IMR-90 (cell line): ENCODE data around the gene NARS2. TPM values are rescaled to one million over a fixed set of nuclear protein-coding genes. Genes with fewer than 3 reads are reported as not detected.

Experiments
- ATAC-seq: fragments of 200-7000 bp; cut with Tn5 transposase; 2 replicates; pipeline ENCODE4 v1.9.1; 2020; ENCODE audit warnings: low read depth, mild to moderate bottlenecking, moderate library complexity
- BruUV-seq: library from RNA; stranded (reverse); fragments of 400-500 nt; replicated peaks from 2 replicates; lab custom pipeline; 2021; lab: Mats Ljungman, UMichigan
- CTCF ChIA-PET: fragments of 300-600 bp; formaldehyde crosslinking; extraction: SDS; loops from one replicate; lab custom pipeline; 2021; ENCODE audit warnings: antibody characterized with exemption; lab: Yijun Ruan, JAX
- POLR2A ChIA-PET: fragments of 300-600 bp; sonication (Branson Sonifier 250); formaldehyde crosslinking; loops from one replicate; lab custom pipeline; 2022; ENCODE audit warnings: antibody characterized with exemption; ENCODE audit not compliant: unreplicated experiment; lab: Charles Lee
- DNase-seq: peaks from one replicate; pipeline ENCODE4 v3.0.0; 2013
- H2AFZ ChIP-seq: replicated peaks from 2 replicates; pipeline ENCODE3; 2013; ENCODE audit warnings: low read length, mild to moderate bottlenecking; ENCODE audit not compliant: poor library complexity
- H2AK5ac ChIP-seq: 2 replicates; pipeline ENCODE4 v1.6.1; 2013; ENCODE audit warnings: low read depth, low read length, inconsistent platforms
- H2AK9ac ChIP-seq: replicated peaks from 2 replicates; pipeline ENCODE3; 2013; ENCODE audit warnings: mild to moderate bottlenecking, low read depth, low read length, moderate library complexity; ENCODE audit not compliant: poor library complexity
- H2BK120ac ChIP-seq: 2 replicates; pipeline ENCODE4 v1.6.1; 2013; ENCODE audit warnings: low read depth, low read length, inconsistent platforms
- H2BK15ac ChIP-seq: 3 replicates; pipeline ENCODE4 v1.6.1; 2013; ENCODE audit warnings: low read depth, low read length, inconsistent platforms
- H2BK20ac ChIP-seq: 2 replicates; pipeline ENCODE4 v1.6.1; 2013; ENCODE audit warnings: low read depth, mild to moderate bottlenecking, inconsistent platforms, low read length, moderate library complexity
- H2BK5ac ChIP-seq: 2 replicates; pipeline ENCODE4 v1.6.1; 2013; ENCODE audit warnings: mild to moderate bottlenecking, low read depth, low read length, inconsistent platforms; ENCODE audit not compliant: poor library complexity, severe bottlenecking
- H3K14ac ChIP-seq: replicated peaks from 2 replicates; pipeline ENCODE4 v1.6.1; 2013; ENCODE audit warnings: low read depth, low read length, inconsistent platforms
- H3K18ac ChIP-seq: 2 replicates; pipeline ENCODE4 v1.6.1; 2013; ENCODE audit warnings: low read depth, low read length, control low read depth
- H3K23ac ChIP-seq: 2 replicates; pipeline ENCODE4 v1.6.1; 2013; ENCODE audit warnings: low read depth, low read length, inconsistent platforms
- H3K27ac ChIP-seq: 2 replicates; pipeline ENCODE4 v1.5.1; 2013; ENCODE audit warnings: mild to moderate bottlenecking, control low read depth, low read length; ENCODE audit not compliant: insufficient read depth
- H3K27me3 ChIP-seq: 2 replicates; pipeline ENCODE4 v1.6.1; 2013; ENCODE audit warnings: low read length; ENCODE audit not compliant: control insufficient read depth, insufficient read depth
- H3K36me3 ChIP-seq: 2 replicates; pipeline ENCODE4 v1.6.1; 2013; ENCODE audit warnings: low read length, mixed read lengths; ENCODE audit not compliant: control insufficient read depth, insufficient read depth
- H3K4ac ChIP-seq: 2 replicates; pipeline ENCODE4 v1.6.1; 2013; ENCODE audit warnings: low read depth, low read length, inconsistent platforms
- H3K4me1 ChIP-seq: 2 replicates; pipeline ENCODE4 v1.6.1; 2013; ENCODE audit warnings: low read length, mixed read lengths; ENCODE audit not compliant: control insufficient read depth, insufficient read depth
- H3K4me2 ChIP-seq: 2 replicates; pipeline ENCODE4 v1.6.1; 2013; ENCODE audit warnings: low read depth, mild to moderate bottlenecking, control low read depth, low read length, moderate library complexity
- H3K4me3 ChIP-seq: 2 replicates; pipeline ENCODE4 v1.5.1; 2013; ENCODE audit warnings: low read depth, mild to moderate bottlenecking, control low read depth, low read length, moderate library complexity; ENCODE audit not compliant: insufficient read depth
- H3K56ac ChIP-seq: 2 replicates; pipeline ENCODE4 v1.6.1; 2013; ENCODE audit warnings: low read length, inconsistent platforms; ENCODE audit not compliant: insufficient read depth; ENCODE audit errors: extremely low read depth
- H3K79me1 ChIP-seq, 2 experiments: 2 replicates each; pipeline ENCODE4 v1.6.1; 2013; ENCODE audit warnings: low read length in 2 of 2, inconsistent platforms in 1 of 2, low read depth in 1 of 2
- H3K9ac ChIP-seq: 2 replicates; pipeline ENCODE4 v1.6.1; 2013; ENCODE audit warnings: low read depth, low read length, control low read depth
- H3K9me1 ChIP-seq: 2 replicates; pipeline ENCODE4 v1.6.1; 2013; ENCODE audit warnings: low read length, inconsistent platforms; ENCODE audit not compliant: insufficient read depth
- H3K9me3 ChIP-seq: 2 replicates; pipeline ENCODE4 v1.6.1; 2013; ENCODE audit warnings: low read length; ENCODE audit not compliant: control insufficient read depth, insufficient read depth
- H4K20me1 ChIP-seq: 2 replicates; pipeline ENCODE4 v1.6.1; 2013; ENCODE audit warnings: low read length, inconsistent platforms; ENCODE audit not compliant: insufficient read depth
- H4K5ac ChIP-seq: 2 replicates; pipeline ENCODE4 v1.6.1; 2013; ENCODE audit warnings: mild to moderate bottlenecking, low read depth, low read length, control low read depth
- H4K8ac ChIP-seq, 2 experiments: 2 replicates each; pipeline ENCODE4 v1.6.1; 2013; ENCODE audit warnings: low read depth in 2 of 2, low read length in 2 of 2, control low read depth in 1 of 2, inconsistent platforms in 1 of 2
- H4K91ac ChIP-seq: 2 replicates; pipeline ENCODE4 v1.6.1; 2013; ENCODE audit warnings: low read depth, low read length, inconsistent platforms; ENCODE audit not compliant: insufficient read depth
- BHLHE40 ChIP-seq: fragments of 150-350 bp; IDR thresholded peaks from 2 replicates; pipeline ENCODE4 v1.6.1; 2016; ENCODE audit warnings: mild to moderate bottlenecking, low read depth, low read length
- CEBPB ChIP-seq: IDR thresholded peaks from 2 replicates; pipeline ENCODE4 v1.6.1; 2012; ENCODE audit warnings: low read depth, low read length, improper control_type of control experiment
- CHD1 ChIP-seq: IDR thresholded peaks from 2 replicates; pipeline ENCODE4 v1.6.1; 2012; ENCODE audit warnings: low read depth, low read length, improper control_type of control experiment
- FOS ChIP-seq: fragments of 150-350 bp; IDR thresholded peaks from 2 replicates; pipeline ENCODE4 v1.6.1; 2016; ENCODE audit warnings: low read depth, low read length
- MAZ ChIP-seq: IDR thresholded peaks from 2 replicates; pipeline ENCODE4 v1.6.1; 2012; ENCODE audit warnings: low read depth, mild to moderate bottlenecking, low read length, improper control_type of control experiment, moderate library complexity, borderline replicate concordance
- MXI1 ChIP-seq: IDR thresholded peaks from 2 replicates; pipeline ENCODE4 v1.6.1; 2012; ENCODE audit warnings: low read depth, mild to moderate bottlenecking, low read length, moderate library complexity, borderline replicate concordance
- NFE2L2 ChIP-seq: fragments of 150-350 bp; IDR thresholded peaks from 2 replicates; pipeline ENCODE4 v1.6.1; 2016; ENCODE audit warnings: low read depth, mild to moderate bottlenecking, low read length
- POLR2A ChIP-seq: IDR thresholded peaks from 2 replicates; pipeline ENCODE4 v1.6.1; 2012; ENCODE audit warnings: mild to moderate bottlenecking, low read depth, low read length
- RCOR1 ChIP-seq: IDR thresholded peaks from 2 replicates; pipeline ENCODE4 v1.6.1; 2012; ENCODE audit warnings: mild to moderate bottlenecking, low read length, improper control_type of control experiment; ENCODE audit not compliant: insufficient replicate concordance
- RFX5 ChIP-seq: IDR thresholded peaks from 2 replicates; pipeline ENCODE4 v1.8.0; 2012; ENCODE audit warnings: low read depth, mild to moderate bottlenecking, low read length, moderate library complexity
- WGBS, 2 experiments: methylation state at CpG; one replicate each; pipeline versions ENCODE4 v1.1.5 to v1.1.7; 2013; ENCODE audit warnings: missing lambda C conversion rate in 2 of 2; ENCODE audit not compliant: insufficient read length in 1 of 2; ENCODE audit errors: extremely low coverage in 2 of 2; 5-methylcytosine and 5-hydroxymethylcytosine counted together
- dilution Hi-C: fragments of 300-500 bp; cut with HindIII; formaldehyde crosslinking; loops from one replicate; pipeline ENCODE4 v1.14.3; 2018; ENCODE audit warnings: low sequenced_read_pairs; ENCODE audit not compliant: unreplicated experiment
- in situ Hi-C: fragments of 300-500 bp; cut with MboI; formaldehyde crosslinking; loops from 3 replicates; pipeline ENCODE4 v1.14.3; 2019; ENCODE audit warnings: low sequenced_read_pairs, inconsistent platforms, mixed read lengths
- intact Hi-C: fragments of 100-400 bp; cut with micrococcal nuclease; formaldehyde crosslinking; loops from 2 replicates; pipeline ENCODE4 v1.10.0; 2022
- polyA plus RNA-seq, 3 experiments: library from polyadenylated mRNA; depleted of rRNA; stranded (reverse); fragments of >200 nt; gene quantifications; 2 replicates each; pipeline ENCODE4 v1.2.3, GENCODE V29; 2012; ENCODE audit warnings: low replicate concordance in 1 of 3
- total RNA-seq: library from RNA; depleted of rRNA; stranded (reverse); fragments of >200 nt; gene quantifications from 2 replicates; pipeline ENCODE4 v1.2.3, GENCODE V29; 2012
- TF ChIP-seq, protein P1 (sequence below): fragments of 150-350 bp; IDR thresholded peaks from 2 replicates; pipeline ENCODE4 v1.6.1; 2016; ENCODE audit warnings: low read depth, mild to moderate bottlenecking, low read length, moderate library complexity, borderline replicate concordance
- TF ChIP-seq, protein P2 (sequence below): fragments of 150-350 bp; IDR thresholded peaks from 2 replicates; pipeline ENCODE4 v1.6.1; 2017; ENCODE audit warnings: mild to moderate bottlenecking, antibody characterized with exemption, low read length, low read depth

NARS2 gene
- total and polyA plus RNA-seq, 2 of the 4 experiments (the other 2 are of a cell fraction), result 8.0 to 15.8 TPM

DNA sequence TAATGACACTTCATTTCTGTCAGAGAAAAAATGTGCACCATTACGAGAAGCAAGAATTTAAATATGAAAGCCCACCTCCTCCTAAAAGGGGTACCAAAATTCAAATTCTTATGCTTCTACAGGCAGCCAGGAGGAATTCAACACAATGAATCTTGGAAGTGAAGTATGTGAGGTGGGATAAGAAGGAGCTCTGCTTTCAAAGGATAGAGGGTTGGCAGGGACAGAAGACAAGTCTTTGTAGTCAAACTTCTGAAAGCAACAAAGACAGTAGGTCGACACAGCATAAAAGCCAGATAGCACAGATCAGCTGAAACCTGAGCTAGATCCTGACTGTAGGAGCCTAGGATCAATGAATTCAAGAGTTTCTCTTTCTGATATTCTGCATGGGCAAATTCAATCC lies 17.4 kb downstream of the NARS2 start:
- H3K18ac ChIP-seq, result no peak overlapping the region
- dilution Hi-C loops (no loop called here), in situ Hi-C loops (no loop called here), intact Hi-C loops (no loop called here)
- DNase-seq, result no peak
- BruUV-seq, result no TSS peak
- H4K8ac ChIP-seq, result no peak overlapping the region
- H3K9ac ChIP-seq, result no peak overlapping the region
- H2BK5ac ChIP-seq, result no peak overlapping the region
- TF ChIP-seq RFX5 (no peak), RCOR1 (no peak), BHLHE40 (no peak), FOS (no peak), NFE2L2 (no peak), POLR2A (no peak), MAZ (no peak), CHD1 (no peak), MXI1 (no peak), CEBPB (no peak)
- TF ChIP-seq, protein P1, sequence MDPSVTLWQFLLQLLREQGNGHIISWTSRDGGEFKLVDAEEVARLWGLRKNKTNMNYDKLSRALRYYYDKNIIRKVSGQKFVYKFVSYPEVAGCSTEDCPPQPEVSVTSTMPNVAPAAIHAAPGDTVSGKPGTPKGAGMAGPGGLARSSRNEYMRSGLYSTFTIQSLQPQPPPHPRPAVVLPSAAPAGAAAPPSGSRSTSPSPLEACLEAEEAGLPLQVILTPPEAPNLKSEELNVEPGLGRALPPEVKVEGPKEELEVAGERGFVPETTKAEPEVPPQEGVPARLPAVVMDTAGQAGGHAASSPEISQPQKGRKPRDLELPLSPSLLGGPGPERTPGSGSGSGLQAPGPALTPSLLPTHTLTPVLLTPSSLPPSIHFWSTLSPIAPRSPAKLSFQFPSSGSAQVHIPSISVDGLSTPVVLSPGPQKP, result no peak
- TF ChIP-seq, protein P2, sequence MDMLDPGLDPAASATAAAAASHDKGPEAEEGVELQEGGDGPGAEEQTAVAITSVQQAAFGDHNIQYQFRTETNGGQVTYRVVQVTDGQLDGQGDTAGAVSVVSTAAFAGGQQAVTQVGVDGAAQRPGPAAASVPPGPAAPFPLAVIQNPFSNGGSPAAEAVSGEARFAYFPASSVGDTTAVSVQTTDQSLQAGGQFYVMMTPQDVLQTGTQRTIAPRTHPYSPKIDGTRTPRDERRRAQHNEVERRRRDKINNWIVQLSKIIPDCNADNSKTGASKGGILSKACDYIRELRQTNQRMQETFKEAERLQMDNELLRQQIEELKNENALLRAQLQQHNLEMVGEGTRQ, result no peak
- peaks cover 15 to 27% of the 10 kb centered on the region in 2 experiments for H3K79me1 ChIP-seq
- H2AK5ac ChIP-seq, result no peak overlapping the region
- no peak overlapping the region for H4K91ac ChIP-seq
- H4K5ac ChIP-seq, result no peak overlapping the region; the same call in 1 of the 2 replicates
- no peak overlapping the region for H3K4ac ChIP-seq
- no peak for ATAC-seq
- H2BK20ac ChIP-seq, result no peak overlapping the region
- H3K4me2 ChIP-seq, result no peak overlapping the region
- peaks cover 12% of the 10 kb centered on the region for H3K4me1 ChIP-seq
- ChIA-PET POLR2A (no interaction called here), CTCF (interaction anchor here (0.6 kb wide), 1 partner anchor 16 kb away, joined by 5 read pairs; no protein-coding TSS in a partner anchor)
- peaks cover 6% of the 10 kb centered on the region; the same call in 1 of the 2 replicates for H3K9me1 ChIP-seq
- WGBS, 2 experiments, result 50% methylated on average over 1 of the region's 2 CpGs; no CpG with 5 or more reads in 1 of the 2 experiments
- no peaks in the 10 kb centered on the region for H3K36me3 ChIP-seq
- no peaks in the 10 kb centered on the region for H4K20me1 ChIP-seq
- no peak overlapping the region for H3K4me3 ChIP-seq
- no peak overlapping the region for H2AK9ac ChIP-seq
- H3K23ac ChIP-seq, result no peak overlapping the region
- no peak overlapping the region for H2BK120ac ChIP-seq
- no peak overlapping the region for H2AFZ ChIP-seq
- no peak overlapping the region for H3K14ac ChIP-seq
- no peak overlapping the region for H3K56ac ChIP-seq
- no peaks in the 10 kb centered on the region for H3K27me3 ChIP-seq
- H3K9me3 ChIP-seq, result no peaks in the 10 kb centered on the region
- no peak overlapping the region for H3K27ac ChIP-seq
- H2BK15ac ChIP-seq, result no peak overlapping the region
